Left kidney (tissue), 2 donors: ENCODE results near the gene AASS. TPM values are rescaled to one million over a fixed set of nuclear protein-coding genes. Genes with fewer than 3 reads are reported as not detected.

Experiments used
- DNase-seq: peaks from one replicate; pipeline ENCODE4 v3.0.0-alpha.2; 2013
- polyA plus RNA-seq: library from polyadenylated mRNA; unstranded; fragments of 120-200 nt; gene quantifications from one replicate; pipeline ENCODE4 v1.2.1, GENCODE V29; 2013; ENCODE audit not compliant: insufficient read length

Gene AASS
- polyA plus RNA-seq, 1 donor: 80.6 TPM

GRCh38 chr7:122040147-122040546 is 103.9 kb downstream of the AASS start:
- no peak for DNase-seq

- no peak for DNase-seq
Measured at GRCh38 chr7:122038904-122039303, 105.1 kb downstream of the AASS start.

- no peak for DNase-seq
Measured at GRCh38 chr7:122038134-122038533, 105.9 kb downstream of the AASS start.

- no peak for DNase-seq
Measured at GRCh38 chr7:122035876-122036275, 108.2 kb downstream of the AASS start.

- DNase-seq: no peak
Measured at GRCh38 chr7:122033641-122034040, 110.4 kb downstream of the AASS start.

GRCh38 chr7:122027058-122027457 is 117.0 kb downstream of the AASS start:
- DNase-seq: no peak

Other genes starting within 250 kb of the AASS start
- not detected for gene FEZF1, start 160.5 kb upstream of the AASS start, polyA plus RNA-seq